TTC549 (cell line): ENCODE results near the gene CFAP73.
"Not testable (repeated sequence)": the region's sequence is repeated elsewhere in the genome, so short reads cannot be mapped to it uniquely, and the experiment has no call there.

Experiments used
- FAIRE-seq: peaks from 2 replicates; lab custom pipeline; 2012; peaks lifted over from hg19 to GRCh38; lab: Jason Lieb, UNC

The CFAP73 gene

DNA sequence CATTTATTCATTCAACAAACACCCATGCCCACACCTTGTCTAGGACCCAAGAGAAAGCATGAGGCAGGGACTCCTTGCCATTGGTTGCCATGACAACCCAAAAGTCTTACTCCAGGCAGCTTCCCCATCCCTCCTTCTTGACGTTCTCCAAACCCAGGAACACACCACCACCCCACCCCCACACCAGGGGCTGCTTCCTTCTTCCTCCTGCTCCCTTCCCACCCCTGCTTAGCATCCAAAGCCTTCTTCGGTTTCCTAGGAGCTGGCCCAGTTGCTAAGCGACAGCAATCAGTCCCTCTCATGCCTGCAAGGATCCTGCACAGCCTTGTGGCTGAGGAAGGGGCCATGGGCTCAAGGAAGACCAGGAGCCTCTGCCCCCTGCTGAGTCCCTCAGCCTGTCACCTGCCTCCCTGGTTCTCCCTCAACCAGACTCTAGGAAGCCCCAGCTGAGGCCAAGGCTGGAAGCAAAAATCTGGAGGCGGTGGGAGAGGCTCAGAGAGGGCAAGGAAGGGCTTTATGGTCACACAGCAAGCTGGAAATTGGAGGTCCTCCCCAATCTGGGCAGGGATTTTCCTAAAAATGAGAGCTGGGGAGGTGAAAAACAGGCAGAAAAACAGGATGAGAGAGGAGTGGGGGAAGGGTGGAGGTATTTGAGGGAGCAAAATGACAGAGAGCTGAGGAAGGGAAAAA, 29.4 kb upstream of the CFAP73 start:
- no peak for FAIRE-seq

GRCh38 chr12:113120670-113121370, 28.7 kb upstream of the CFAP73 start:
- FAIRE-seq: no peak

- FAIRE-seq: no peak
Observed at GRCh38 chr12:113127791-113128199, 21.7 kb upstream of the CFAP73 start.

- FAIRE-seq: no peak
Observed at GRCh38 chr12:113128802-113129663, 20.5 kb upstream of the CFAP73 start.

DNA sequence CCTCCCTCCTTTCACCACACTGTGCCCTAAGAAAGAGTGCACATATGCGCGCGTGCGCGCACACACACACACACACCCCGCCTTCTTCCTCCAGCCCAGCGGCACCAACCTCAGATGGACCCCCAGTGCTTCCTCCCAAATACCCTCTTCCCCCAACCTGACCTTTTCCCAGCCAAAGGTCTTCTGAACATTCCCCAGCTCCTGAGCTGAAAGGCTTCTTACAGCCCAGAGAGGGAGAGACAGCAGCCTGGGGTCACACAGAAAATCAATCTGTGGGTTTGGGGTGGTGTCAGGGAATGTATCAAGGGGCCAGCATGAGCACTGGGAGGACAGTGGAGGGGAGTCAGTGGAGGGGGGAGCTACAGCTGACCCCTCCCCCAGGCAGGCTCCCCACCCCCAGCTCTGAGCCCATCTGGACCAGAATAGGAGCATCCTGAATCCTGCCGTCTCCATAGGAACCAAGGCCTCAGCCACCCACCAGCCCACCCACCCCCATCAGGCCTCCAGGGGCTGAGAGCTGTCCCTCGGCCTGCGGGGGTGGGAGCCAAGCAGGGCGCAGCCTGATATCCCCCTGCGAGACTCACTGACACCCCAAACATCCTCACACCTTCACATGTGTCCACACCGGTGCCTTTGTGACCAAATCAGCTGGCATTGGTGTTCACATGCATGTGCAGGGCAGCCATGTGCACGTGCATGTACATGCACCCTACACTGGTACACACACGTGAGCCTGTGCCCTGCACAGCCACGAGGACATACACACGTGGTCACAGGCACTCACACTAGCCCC, 19.7 kb upstream of the CFAP73 start:
- no peak for FAIRE-seq

GRCh38 chr12:113130457-113131135, 18.9 kb upstream of the CFAP73 start:
- FAIRE-seq: no peak

- FAIRE-seq: no peak
Observed at GRCh38 chr12:113131556-113131955, 18.0 kb upstream of the CFAP73 start.

GRCh38 chr12:113133036-113133435, 16.5 kb upstream of the CFAP73 start:
- FAIRE-seq: no peak

DNA sequence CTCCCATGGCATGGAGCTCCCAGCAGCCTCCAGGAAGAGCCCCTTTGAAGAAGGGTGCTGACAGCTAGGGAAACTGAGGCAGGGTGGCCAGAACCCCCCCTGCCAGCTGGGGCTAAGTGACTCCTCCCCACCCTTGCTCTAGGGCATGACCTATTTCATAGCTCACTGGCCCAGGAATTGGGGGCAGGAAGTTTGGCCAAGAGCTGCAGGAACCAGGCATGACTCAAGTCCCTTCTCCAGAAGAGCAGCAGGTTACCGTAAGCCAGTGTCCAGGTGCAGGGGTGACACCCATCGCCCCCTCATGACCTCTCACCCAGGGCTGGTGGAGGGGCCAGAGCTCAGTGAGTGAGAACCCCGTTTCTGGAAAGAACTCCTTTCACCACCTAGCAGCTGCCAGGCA, 15.9 kb upstream of the CFAP73 start:
- no peak for FAIRE-seq

GRCh38 chr12:113134071-113134470, 15.5 kb upstream of the CFAP73 start:
- FAIRE-seq: no peak

DNA sequence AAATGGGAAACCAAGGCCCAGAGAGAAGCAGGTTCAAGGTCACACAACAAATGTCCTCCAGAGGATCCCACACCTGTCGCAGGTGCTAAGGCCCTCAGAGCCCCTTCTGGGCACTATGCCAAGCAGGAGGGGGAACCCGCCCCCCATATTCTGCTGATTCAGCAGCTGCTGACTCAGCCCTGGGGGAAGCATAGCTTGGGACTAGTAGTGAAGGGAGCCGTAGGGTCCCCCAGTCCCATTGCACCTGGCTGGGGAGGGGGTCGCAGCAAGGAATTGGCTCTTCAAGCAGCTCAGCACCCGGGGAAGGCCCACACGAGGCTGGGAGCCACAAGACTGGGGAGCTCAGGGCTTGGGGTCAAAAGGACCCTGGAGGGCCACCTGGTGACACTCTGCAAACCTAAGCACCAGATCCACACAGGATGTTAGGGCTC, 15.0 kb upstream of the CFAP73 start:
- no peak for FAIRE-seq

GRCh38 chr12:113135178-113136127, 14.1 kb upstream of the CFAP73 start, which contains the start of gene RASAL1:
Gene RASAL1 (minus strand): TSS chr12:113135761. CDS start chr12:113135462, 299 bp downstream.
- no peak for FAIRE-seq

GRCh38 chr12:113136128-113136989, 13.2 kb upstream of the CFAP73 start:
- FAIRE-seq: no peak

GRCh38 chr12:113136990-113137511, 12.5 kb upstream of the CFAP73 start:
- FAIRE-seq: no peak

DNA sequence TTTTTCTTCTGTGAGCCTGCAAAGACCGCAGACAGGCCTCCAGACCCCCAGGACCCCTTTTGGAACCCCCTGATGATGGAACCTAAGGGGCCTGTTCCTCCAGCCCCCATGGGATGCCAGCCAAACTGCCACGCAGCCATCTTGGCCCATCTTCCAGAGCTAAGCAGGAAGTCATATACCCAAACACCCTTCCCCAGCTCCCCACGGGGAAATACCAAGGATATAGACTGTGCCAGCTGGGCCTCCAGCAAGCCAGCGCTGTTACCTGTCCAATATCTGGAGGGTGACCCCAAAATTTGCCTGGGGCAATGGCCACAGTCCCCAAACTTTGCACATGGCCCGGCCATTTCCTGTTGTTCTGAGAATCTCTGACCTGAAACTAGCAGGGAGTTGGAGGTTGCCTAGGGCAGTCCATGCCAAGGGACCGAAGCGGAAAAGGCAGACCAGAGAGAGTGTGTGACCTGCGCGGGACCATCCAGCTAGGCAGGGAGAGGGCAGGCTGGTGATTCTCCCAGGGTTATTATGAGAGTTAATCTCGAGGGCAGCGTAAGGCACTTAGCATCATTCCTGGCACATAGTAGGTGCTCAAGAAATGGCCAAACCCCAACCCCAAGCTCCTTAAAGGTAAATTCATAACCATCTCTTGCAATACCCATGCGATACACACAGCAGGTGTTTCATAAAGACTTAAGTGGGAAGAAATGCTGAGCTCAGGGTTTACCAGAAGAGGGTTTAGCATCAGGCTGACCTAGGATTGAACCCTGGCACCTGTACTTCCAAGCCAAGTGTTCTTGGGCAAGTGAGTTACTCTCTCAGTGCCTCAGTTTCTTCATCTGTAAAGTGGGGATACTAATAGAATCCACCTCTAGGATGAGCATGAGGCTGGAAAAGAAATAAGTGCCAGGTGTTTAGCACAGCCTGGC, 11.4 kb upstream of the CFAP73 start:
- FAIRE-seq: no peak

- FAIRE-seq: no peak
Observed at GRCh38 chr12:113138826-113139225, 10.7 kb upstream of the CFAP73 start.

- FAIRE-seq: no peak
Observed at GRCh38 chr12:113140706-113141105, 8.8 kb upstream of the CFAP73 start.

GRCh38 chr12:113141716-113142115, 7.8 kb upstream of the CFAP73 start:
- FAIRE-seq: not testable (repeated sequence)
